Left hindlimb (tissue), 1 donor: ENCODE data around the gene IRF5.
A peak's percentile ranks its signal among the peaks of the same experiment; 100 is the strongest.
"Not testable (repeated sequence)": the region's sequence is repeated elsewhere in the genome, so short reads cannot be mapped to it uniquely, and the experiment has no call there.

Source experiments
- DNase-seq: peaks from one replicate; pipeline ENCODE4 v3.0.0-alpha.2; 2018

Gene IRF5

GRCh38 chr7:128906766-128907559, 30.8 kb upstream of the IRF5 start:
- DNase-seq: no peak

- DNase-seq: no peak
Observed at GRCh38 chr7:128908750-128909624, 28.7 kb upstream of the IRF5 start.

GRCh38 chr7:128909625-128910568, 27.8 kb upstream of the IRF5 start:
- DNase-seq: no peak

- DNase-seq: no peak
Observed at GRCh38 chr7:128910569-128910945, 27.2 kb upstream of the IRF5 start, which contains the start of gene KCP. Gene KCP (minus strand): TSS chr7:128910709. CDS start chr7:128910676, 33 bp downstream.

GRCh38 chr7:128911423-128912031, 26.2 kb upstream of the IRF5 start:
- peak; percentile 69 for DNase-seq

- no peak for DNase-seq
Observed at GRCh38 chr7:128912281-128912680, 25.4 kb upstream of the IRF5 start.

GRCh38 chr7:128912709-128913495, 24.8 kb upstream of the IRF5 start:
- DNase-seq: not testable (repeated sequence)

GRCh38 chr7:128913870-128914565, 23.7 kb upstream of the IRF5 start:
- DNase-seq: no peak

GRCh38 chr7:128914566-128915151, 23.1 kb upstream of the IRF5 start:
- no peak for DNase-seq

GRCh38 chr7:128915271-128915819, 22.4 kb upstream of the IRF5 start:
- no peak for DNase-seq

- no peak for DNase-seq
Observed at GRCh38 chr7:128915841-128916642, 21.7 kb upstream of the IRF5 start.

GRCh38 chr7:128916643-128916915, 21.1 kb upstream of the IRF5 start:
- DNase-seq: no peak

GRCh38 chr7:128917122-128917521, 20.6 kb upstream of the IRF5 start:
- DNase-seq: no peak

- DNase-seq: no peak
Observed at GRCh38 chr7:128918016-128918665, 19.6 kb upstream of the IRF5 start.

- no peak for DNase-seq
Observed at GRCh38 chr7:128919241-128919640, 18.5 kb upstream of the IRF5 start.

- DNase-seq: no peak
Observed at GRCh38 chr7:128919881-128920799, 17.6 kb upstream of the IRF5 start.

GRCh38 chr7:128920913-128921582, 16.7 kb upstream of the IRF5 start:
- no peak for DNase-seq
